HG03442 (cell line): ENCODE measurements around the gene MTMR1.

Experiments used
- ATAC-seq: cut with Tn5 transposase; IDR thresholded peaks from one replicate; pipeline ENCODE4 v1.9.1; 2021; ENCODE audit warnings: mild to moderate bottlenecking, moderate library complexity; ENCODE audit not compliant: unreplicated experiment

Gene MTMR1

GRCh38 chrX:150692831-150693724 is at the start of gene MTMR1:
Gene MTMR1, plus strand, starts transcription at chrX:150693396. Its CDS starts 135 bp downstream, at chrX:150693531.
- peak; percentile 45 for ATAC-seq

- ATAC-seq: no peak
Observed at GRCh38 chrX:150643958-150644357, 49.2 kb upstream of the MTMR1 start.

GRCh38 chrX:150644422-150644821 is 48.8 kb upstream of the MTMR1 start:
- no peak for ATAC-seq

GRCh38 chrX:150647331-150647730 is 45.9 kb upstream of the MTMR1 start:
- no peak for ATAC-seq

- no peak for ATAC-seq
Observed at GRCh38 chrX:150648296-150648940, 44.8 kb upstream of the MTMR1 start.

GRCh38 chrX:150649096-150649870 is 43.9 kb upstream of the MTMR1 start:
- ATAC-seq: no peak

GRCh38 chrX:150651906-150652305 is 41.3 kb upstream of the MTMR1 start:
- no peak for ATAC-seq

- ATAC-seq: no peak
Observed at GRCh38 chrX:150655788-150656187, 37.4 kb upstream of the MTMR1 start.

GRCh38 chrX:150663073-150663472 is 30.1 kb upstream of the MTMR1 start:
- no peak for ATAC-seq

- no peak for ATAC-seq
Observed at GRCh38 chrX:150664290-150664689, 28.9 kb upstream of the MTMR1 start.

- ATAC-seq: no peak
Observed at GRCh38 chrX:150676221-150676620, 17.0 kb upstream of the MTMR1 start.

- peak; percentile 42 for ATAC-seq
Observed at GRCh38 chrX:150680974-150681373, 12.2 kb upstream of the MTMR1 start.

- ATAC-seq: no peak
Observed at GRCh38 chrX:150683112-150683511, 10.1 kb upstream of the MTMR1 start.

GRCh38 chrX:150683536-150684146 is 9.6 kb upstream of the MTMR1 start:
- ATAC-seq: no peak

- no peak for ATAC-seq
Observed at GRCh38 chrX:150688911-150689451, 4.2 kb upstream of the MTMR1 start.

GRCh38 chrX:150690126-150690525 is 3.1 kb upstream of the MTMR1 start:
- ATAC-seq: no peak

GRCh38 chrX:150692296-150692695 is 900 bp upstream of the MTMR1 start:
- ATAC-seq: no peak

- peak; percentile 66 for ATAC-seq
Observed at GRCh38 chrX:150693725-150694574, 754 bp downstream of the MTMR1 start.

- ATAC-seq: peak; percentile 37
Observed at GRCh38 chrX:150694738-150695410, 1.7 kb downstream of the MTMR1 start.
